Karpas-422 (cell line): ENCODE measurements around the gene SPSB1. TPM values are rescaled to one million over a fixed set of nuclear protein-coding genes. Genes with fewer than 3 reads are reported as not detected.
"Not testable (repeated sequence)": the region's sequence is repeated elsewhere in the genome, so short reads cannot be mapped to it uniquely, and the experiment has no call there.

ENCODE experiments used
- DNase-seq: peaks from one replicate; pipeline ENCODE4 v3.0.0-alpha.2; 2015
- H2AFZ ChIP-seq: fragments of 200-600 bp; sonication (generic); 2 replicates; pipeline ENCODE4 v1.6.1; 2014; ENCODE audit warnings: antibody characterized with exemption, low read length, mixed read lengths
- H3K27ac ChIP-seq: fragments of 200-600 bp; sonication (generic); 2 replicates; pipeline ENCODE4 v1.5.1; 2014; ENCODE audit warnings: mild to moderate bottlenecking, low read length, moderate library complexity
- H3K27me3 ChIP-seq: fragments of 200-600 bp; sonication (generic); 2 replicates; pipeline ENCODE4 v1.6.1; 2014; ENCODE audit warnings: low read length, mixed read lengths
- H3K36me3 ChIP-seq: fragments of 200-600 bp; sonication (generic); 2 replicates; pipeline ENCODE4 v1.6.1; 2014; ENCODE audit warnings: low read length, mixed read lengths; ENCODE audit not compliant: insufficient read depth
- H3K4me1 ChIP-seq: fragments of 200-600 bp; sonication (generic); 2 replicates; pipeline ENCODE4 v1.6.1; 2014; ENCODE audit warnings: mild to moderate bottlenecking, low read length, mixed read lengths
- H3K4me2 ChIP-seq: fragments of 200-600 bp; sonication (generic); 2 replicates; pipeline ENCODE4 v1.6.1; 2014; ENCODE audit warnings: low read length, low read depth, mild to moderate bottlenecking; ENCODE audit not compliant: poor library complexity, severe bottlenecking
- H3K4me3 ChIP-seq: fragments of 200-600 bp; sonication (generic); 2 replicates; pipeline ENCODE4 v1.5.1; 2014; ENCODE audit warnings: mild to moderate bottlenecking, antibody characterized with exemption, low read length, mixed read lengths
- H3K79me2 ChIP-seq: fragments of 200-600 bp; sonication (generic); 2 replicates; pipeline ENCODE4 v1.6.1; 2014; ENCODE audit warnings: mild to moderate bottlenecking, low read length, mixed read lengths
- H3K9ac ChIP-seq: fragments of 200-600 bp; sonication (generic); 2 replicates; pipeline ENCODE4 v1.6.0; 2014; ENCODE audit warnings: low read length
- H3K9me2 ChIP-seq: fragments of 200-600 bp; sonication (generic), shearing (Covaris generic); replicated peaks from 2 replicates; pipeline ENCODE4 v1.6.0; 2014; ENCODE audit warnings: mild to moderate bottlenecking, low read length, moderate library complexity; ENCODE audit not compliant: insufficient read depth
- H3K9me3 ChIP-seq: fragments of 300-700, 200-600 bp; sonication (generic); 2 replicates; pipeline ENCODE4 v1.6.1; 2014; ENCODE audit warnings: low read length, mixed read lengths
- H4K20me1 ChIP-seq: fragments of 200-600 bp; sonication (generic); 2 replicates; pipeline ENCODE4 v1.6.1; 2014; ENCODE audit warnings: mild to moderate bottlenecking, antibody characterized with exemption, low read length, low read depth; ENCODE audit not compliant: insufficient read depth
- total RNA-seq: library from RNA; depleted of rRNA; stranded (reverse); fragments of >200 nt; shearing (Covaris generic); gene quantifications from 2 replicates; pipeline ENCODE4 v1.2.3, GENCODE V29; 2014; ENCODE audit warnings: low replicate concordance

SPSB1 gene
- total RNA-seq, 1 experiment from 2014 or later: not detected

DNA sequence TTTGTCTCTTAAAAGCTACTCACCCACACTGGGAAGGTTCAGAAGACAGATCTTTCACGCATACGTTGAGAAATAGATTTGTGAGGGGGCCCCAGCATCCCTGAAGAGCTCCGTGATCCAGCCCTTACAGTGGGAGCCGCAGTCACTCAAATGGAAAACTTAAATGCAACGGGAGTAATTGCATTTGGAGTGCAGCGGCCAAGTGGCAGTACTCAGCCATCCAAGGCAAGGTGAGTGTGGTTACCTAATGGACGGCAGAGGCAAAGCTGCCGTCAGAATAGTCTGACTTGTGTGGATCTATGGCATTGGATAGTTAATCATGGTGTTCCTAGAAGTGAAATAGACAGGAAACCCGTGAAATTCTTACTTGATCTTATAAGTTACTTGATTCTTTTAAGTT lies 5.1 kb downstream of the SPSB1 start:
- peaks cover 2% of the 10 kb centered on the region for H3K4me1 ChIP-seq
- H3K4me3 ChIP-seq: no peak overlapping the region
- no peak overlapping the region for H3K27ac ChIP-seq
- no peak overlapping the region for H3K4me2 ChIP-seq
- no peaks in the 10 kb centered on the region for H3K79me2 ChIP-seq
- DNase-seq: no peak
- no peaks in the 10 kb centered on the region for H4K20me1 ChIP-seq
- no peaks in the 10 kb centered on the region for H3K27me3 ChIP-seq
- H3K9ac ChIP-seq: no peak overlapping the region
- H3K36me3 ChIP-seq: no peaks in the 10 kb centered on the region
- no peak overlapping the region for H2AFZ ChIP-seq
- no peaks in the 10 kb centered on the region for H3K9me3 ChIP-seq
- no peaks in the 10 kb centered on the region for H3K9me2 ChIP-seq

DNA sequence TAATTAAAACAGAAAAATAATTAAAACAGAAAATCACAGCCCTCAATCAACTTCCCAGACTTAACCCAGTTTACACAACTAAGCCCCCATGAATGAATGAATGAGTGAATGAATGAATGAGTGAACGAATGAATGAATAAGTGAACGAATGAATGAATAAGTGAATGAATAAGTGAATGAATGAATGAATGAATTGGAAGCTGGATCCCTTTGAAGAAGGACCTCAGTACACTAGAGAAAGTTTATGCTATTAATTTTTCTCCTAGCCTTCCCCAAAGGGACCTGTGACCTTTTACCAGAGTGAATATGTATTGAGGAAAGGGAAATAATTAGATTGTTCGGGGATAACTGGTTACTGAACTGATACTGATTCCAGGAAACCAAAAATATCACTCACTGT lies 5.6 kb downstream of the SPSB1 start:
- Histone ChIP-seq H3K9ac (no peak overlapping the region), H3K9me2 (no peaks in the 10 kb centered on the region), H3K4me1 (peaks cover 3% of the 10 kb centered on the region), H3K4me3 (no peak overlapping the region), H3K27ac (no peak overlapping the region), H3K36me3 (no peaks in the 10 kb centered on the region), H3K27me3 (no peaks in the 10 kb centered on the region), H4K20me1 (no peaks in the 10 kb centered on the region), H3K9me3 (no peaks in the 10 kb centered on the region), H3K79me2 (no peaks in the 10 kb centered on the region), H2AFZ (no peak overlapping the region), H3K4me2 (no peak overlapping the region)
- no peak for DNase-seq

DNA sequence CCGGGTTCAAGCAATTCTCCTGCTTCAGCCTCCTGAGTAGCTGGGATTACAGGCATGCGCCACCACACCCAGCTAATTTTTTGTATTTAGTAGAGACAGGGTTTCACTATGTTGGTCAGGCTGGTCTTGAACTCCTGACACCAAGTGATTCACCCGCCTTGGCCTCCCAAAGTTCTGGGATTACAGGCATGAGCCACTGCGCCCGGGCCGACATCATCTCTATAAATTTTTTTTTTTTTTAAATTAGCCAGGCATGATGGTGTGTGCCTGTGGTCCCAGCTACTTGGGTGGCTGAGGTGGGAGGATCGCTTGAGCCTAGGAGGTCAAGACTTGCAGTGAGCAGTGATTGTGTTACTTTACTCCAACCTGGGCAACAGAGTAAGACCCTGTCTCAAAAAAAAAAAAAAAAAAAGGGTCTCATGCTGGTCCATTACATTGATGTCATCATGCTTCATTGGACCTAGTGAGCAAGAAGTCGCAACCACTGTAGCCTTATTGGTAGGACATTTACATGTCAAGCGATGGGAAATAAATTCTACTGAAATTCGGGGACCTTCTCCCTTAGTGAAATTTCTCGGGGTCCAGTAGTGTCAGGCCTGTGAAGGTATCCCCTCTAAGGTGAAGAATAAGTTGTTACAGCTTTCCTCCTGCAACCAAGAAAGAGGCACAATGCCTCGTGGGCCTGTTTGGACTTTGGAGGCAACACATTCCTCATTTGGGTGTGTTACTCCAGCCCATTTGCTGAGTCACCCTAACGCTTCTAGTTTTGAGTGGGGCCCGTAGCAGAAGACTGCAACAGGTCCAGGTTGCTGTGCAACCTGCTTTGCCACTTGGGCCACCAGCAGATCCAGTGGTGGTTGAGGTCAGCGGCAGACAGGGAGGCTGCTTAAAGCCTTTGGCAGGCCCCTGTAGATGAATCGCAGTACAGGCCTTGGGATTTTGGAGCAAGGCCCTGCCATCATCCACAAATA lies 7.2 kb downstream of the SPSB1 start:
- not testable (repeated sequence) for H3K27me3 ChIP-seq, H3K27ac ChIP-seq, H3K9me2 ChIP-seq, DNase-seq, H3K9me3 ChIP-seq, H4K20me1 ChIP-seq, H3K79me2 ChIP-seq, H3K4me3 ChIP-seq, H3K4me1 ChIP-seq, H3K9ac ChIP-seq, H2AFZ ChIP-seq, H3K36me3 ChIP-seq, H3K4me2 ChIP-seq

DNA sequence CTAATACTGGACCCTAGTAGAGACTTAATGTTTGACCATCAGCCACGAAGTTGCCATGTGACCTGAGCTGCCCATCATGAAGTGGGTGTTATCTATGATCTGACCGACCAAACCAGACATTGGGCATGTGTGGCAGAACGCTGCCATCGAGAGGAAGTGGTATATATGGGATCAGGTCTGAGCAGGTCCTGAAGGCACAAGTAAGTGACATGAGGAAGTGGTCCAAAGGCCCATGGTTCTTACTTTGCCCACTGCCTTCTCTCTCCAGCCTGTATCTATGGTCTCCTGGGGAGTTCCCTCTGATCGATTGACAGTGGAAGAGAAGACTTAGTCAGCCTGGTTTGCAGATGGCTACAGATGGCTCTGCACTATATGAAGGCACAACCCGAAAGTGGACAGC lies 7.9 kb downstream of the SPSB1 start:
- Histone ChIP-seq H4K20me1 (no peaks in the 10 kb centered on the region), H3K36me3 (no peaks in the 10 kb centered on the region), H3K79me2 (no peaks in the 10 kb centered on the region), H3K9ac (no peak overlapping the region), H3K27me3 (no peaks in the 10 kb centered on the region), H2AFZ (no peak overlapping the region), H3K9me2 (no peaks in the 10 kb centered on the region), H3K4me1 (peaks cover 3% of the 10 kb centered on the region), H3K9me3 (no peaks in the 10 kb centered on the region), H3K4me2 (no peak overlapping the region), H3K4me3 (no peak overlapping the region), H3K27ac (no peak overlapping the region)
- no peak for DNase-seq

DNA sequence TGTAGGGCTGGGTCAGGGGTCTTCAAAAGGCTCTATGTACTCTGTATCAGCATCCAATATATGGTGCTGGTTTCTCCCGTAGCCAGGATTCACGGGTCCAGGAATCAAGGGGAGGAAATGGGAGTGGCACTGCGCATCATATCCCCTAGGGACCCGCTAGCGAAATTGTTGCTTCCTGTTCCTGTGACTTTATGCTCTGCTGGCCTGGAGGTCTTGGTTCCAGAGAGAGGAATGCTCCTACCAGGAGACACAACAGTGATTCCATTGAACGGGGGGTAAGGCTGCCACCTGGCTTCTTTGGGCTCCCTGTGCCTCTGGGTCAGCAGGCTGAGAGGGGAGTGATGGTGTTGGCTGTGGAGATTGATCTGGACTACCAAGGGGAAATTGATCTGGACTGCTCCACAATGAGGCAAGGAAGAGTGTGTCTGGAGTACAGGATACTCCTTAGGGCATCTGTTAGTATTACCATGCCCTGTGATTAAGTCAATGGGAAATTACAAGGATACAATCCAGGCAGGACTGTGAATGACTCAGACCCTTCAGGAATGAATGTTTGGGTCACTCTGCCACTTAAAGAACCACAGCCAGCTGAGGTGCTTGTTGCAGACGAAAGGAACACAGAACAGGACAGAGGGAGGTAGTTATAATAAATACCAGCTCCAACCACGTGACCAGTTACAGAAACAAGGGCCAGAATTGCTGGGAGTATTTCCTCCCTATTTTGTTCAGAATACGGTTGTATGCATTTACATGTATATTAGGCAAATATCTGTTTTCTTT lies 10.2 kb downstream of the SPSB1 start:
- H3K36me3 ChIP-seq: no peaks in the 10 kb centered on the region
- no peaks in the 10 kb centered on the region for H3K27me3 ChIP-seq
- H3K79me2 ChIP-seq: no peaks in the 10 kb centered on the region
- no peak overlapping the region for H2AFZ ChIP-seq
- no peak overlapping the region for H3K4me2 ChIP-seq
- H4K20me1 ChIP-seq: 0 out of 2 replicates have a peak, but pooled peaks cover 2% of the 10 kb centered on the region
- H3K9me3 ChIP-seq: no peaks in the 10 kb centered on the region
- no peak overlapping the region for H3K9ac ChIP-seq
- no peak overlapping the region for H3K27ac ChIP-seq
- peaks cover 3% of the 10 kb centered on the region for H3K4me1 ChIP-seq
- H3K9me2 ChIP-seq: no peaks in the 10 kb centered on the region
- no peak overlapping the region for H3K4me3 ChIP-seq
- DNase-seq: no peak

GRCh38 chr1:9303916-9304315 lies 11.2 kb downstream of the SPSB1 start:
- peaks cover 3% of the 10 kb centered on the region for H3K4me1 ChIP-seq
- H3K4me3 ChIP-seq: no peak overlapping the region
- no peak for DNase-seq
- no peaks in the 10 kb centered on the region for H3K27me3 ChIP-seq
- no peaks in the 10 kb centered on the region for H3K36me3 ChIP-seq
- H3K4me2 ChIP-seq: no peak overlapping the region
- H4K20me1 ChIP-seq: 0 out of 2 replicates have a peak, but pooled peaks cover 4% of the 10 kb centered on the region
- H3K79me2 ChIP-seq: no peaks in the 10 kb centered on the region
- H2AFZ ChIP-seq: no peak overlapping the region
- no peaks in the 10 kb centered on the region for H3K9me3 ChIP-seq
- H3K9ac ChIP-seq: no peak overlapping the region
- H3K9me2 ChIP-seq: no peaks in the 10 kb centered on the region
- H3K27ac ChIP-seq: no peak overlapping the region

DNA sequence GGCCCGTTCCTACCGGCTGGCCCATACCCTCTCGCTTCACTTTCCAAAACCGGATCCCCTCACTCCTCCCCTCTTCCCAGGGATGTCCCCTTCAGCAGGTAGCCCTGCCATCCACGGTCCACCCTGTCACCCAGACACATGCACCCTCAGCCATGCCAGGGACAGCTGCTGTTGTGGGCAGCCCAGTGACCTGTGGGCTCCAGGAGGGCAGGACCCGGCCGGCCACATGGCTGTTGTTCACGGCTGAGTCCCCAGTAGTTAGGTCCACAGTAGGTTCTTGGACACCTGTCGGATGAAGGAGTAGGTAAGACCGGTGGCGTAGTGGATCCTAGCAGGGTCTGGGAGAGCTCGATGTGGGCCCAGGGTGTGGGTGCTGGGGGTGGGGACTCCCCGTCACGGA lies 12.5 kb downstream of the SPSB1 start:
- H3K27ac ChIP-seq: no peak overlapping the region
- H3K9me3 ChIP-seq: no peaks in the 10 kb centered on the region
- H2AFZ ChIP-seq: no peak overlapping the region
- H3K36me3 ChIP-seq: no peaks in the 10 kb centered on the region
- H3K4me2 ChIP-seq: no peak overlapping the region
- H3K4me1 ChIP-seq: peaks cover 3% of the 10 kb centered on the region
- H3K9ac ChIP-seq: no peak overlapping the region
- H4K20me1 ChIP-seq: 0 out of 2 replicates have a peak, but pooled peaks cover 4% of the 10 kb centered on the region
- H3K27me3 ChIP-seq: no peaks in the 10 kb centered on the region
- H3K4me3 ChIP-seq: no peak overlapping the region
- H3K79me2 ChIP-seq: no peaks in the 10 kb centered on the region
- H3K9me2 ChIP-seq: no peaks in the 10 kb centered on the region
- no peak for DNase-seq

DNA sequence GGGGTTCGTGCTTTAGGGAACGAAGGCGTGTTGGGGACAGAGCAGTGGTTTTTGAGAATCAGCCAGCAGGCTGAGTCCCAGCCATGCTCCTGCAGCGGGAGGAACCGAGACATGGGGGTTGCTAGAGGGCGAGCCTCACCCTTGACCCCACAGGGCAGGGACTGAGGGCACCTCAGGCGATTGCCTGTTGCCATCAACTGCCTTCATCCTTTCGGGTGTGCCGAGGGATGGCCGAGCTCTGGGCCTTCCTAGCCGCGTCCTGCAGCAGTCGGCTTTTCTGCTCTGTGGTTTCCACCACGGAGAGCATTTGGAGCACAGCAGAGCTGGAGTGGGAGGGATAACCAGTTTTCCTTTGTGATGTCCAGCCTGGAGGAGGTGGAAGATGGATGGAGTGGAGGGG lies 13.3 kb downstream of the SPSB1 start:
- Histone ChIP-seq H4K20me1 (0 out of 2 replicates have a peak, but pooled peaks cover 4% of the 10 kb centered on the region), H3K36me3 (no peaks in the 10 kb centered on the region), H3K4me3 (no peak overlapping the region), H3K9ac (no peak overlapping the region), H3K9me2 (no peaks in the 10 kb centered on the region), H3K4me2 (no peak overlapping the region), H2AFZ (no peak overlapping the region), H3K27me3 (no peaks in the 10 kb centered on the region), H3K4me1 (peaks cover 3% of the 10 kb centered on the region), H3K27ac (no peak overlapping the region), H3K79me2 (no peaks in the 10 kb centered on the region), H3K9me3 (no peaks in the 10 kb centered on the region)
- no peak for DNase-seq
